ENCODE measurements around the gene MORC1. TPM values are rescaled to one million over a fixed set of nuclear protein-coding genes. Genes with fewer than 3 reads are reported as not detected.

Gene MORC1
- total RNA-seq, 2 donors from 2014 or later = not detected

- Histone ChIP-seq H3K36me3 (no peaks in the 10 kb centered on the region), H3K9me3 (no peaks in the 10 kb centered on the region), H3K27me3 (no peaks in the 10 kb centered on the region), H3K4me1 (no peaks in the 10 kb centered on the region), H3K27ac (no peak overlapping the region), H3K4me3 (no peak overlapping the region)
- DNase-seq (ENCODE audit: low spot score) = no peak
- TF ChIP-seq CTCF (IDR thresholded peaks at IDR 0.05) = no peak
Observed at GRCh38 chr3:109116031-109116430, 1.9 kb downstream of the MORC1 start.

- no peak for DNase-seq (ENCODE audit: low spot score)
- Histone ChIP-seq H3K27ac (no peak overlapping the region), H3K9me3 (no peaks in the 10 kb centered on the region), H3K4me1 (no peaks in the 10 kb centered on the region), H3K27me3 (no peaks in the 10 kb centered on the region), H3K4me3 (no peak overlapping the region), H3K36me3 (no peaks in the 10 kb centered on the region)
- TF ChIP-seq CTCF (IDR thresholded peaks at IDR 0.05) = no peak
Observed at GRCh38 chr3:109115451-109115850, 2.5 kb downstream of the MORC1 start.

GRCh38 chr3:109114746-109115145 lies 3.2 kb downstream of the MORC1 start:
- Histone ChIP-seq H3K4me1 (no peaks in the 10 kb centered on the region), H3K27me3 (no peaks in the 10 kb centered on the region), H3K9me3 (no peaks in the 10 kb centered on the region), H3K4me3 (no peak overlapping the region), H3K27ac (no peak overlapping the region), H3K36me3 (no peaks in the 10 kb centered on the region)
- DNase-seq (ENCODE audit: low spot score) = no peak
- no peak for TF ChIP-seq CTCF (IDR thresholded peaks at IDR 0.05)

GRCh38 chr3:109112946-109113760 lies 4.8 kb downstream of the MORC1 start:
- DNase-seq (ENCODE audit: low spot score) = no peak
- no peak overlapping the region for H3K4me3 ChIP-seq
- H3K36me3 ChIP-seq = no peaks in the 10 kb centered on the region
- H3K27ac ChIP-seq = no peak overlapping the region
- no peaks in the 10 kb centered on the region for H3K27me3 ChIP-seq
- H3K4me1 ChIP-seq = no peaks in the 10 kb centered on the region
- no peak for TF ChIP-seq CTCF (IDR thresholded peaks at IDR 0.05)
- H3K9me3 ChIP-seq = no peaks in the 10 kb centered on the region

GRCh38 chr3:109109574-109109973 lies 8.4 kb downstream of the MORC1 start:
- H3K4me1 ChIP-seq = no peaks in the 10 kb centered on the region
- DNase-seq (ENCODE audit: low spot score) = no peak

More at GRCh38 chr3:109109574-109109973, 8.4 kb downstream of the MORC1 start:
- Histone ChIP-seq H3K27me3 (no peaks in the 10 kb centered on the region), H3K4me3 (no peak overlapping the region), H3K9me3 (no peaks in the 10 kb centered on the region), H3K27ac (no peak overlapping the region), H3K36me3 (no peaks in the 10 kb centered on the region)
- no peak for TF ChIP-seq CTCF (IDR thresholded peaks at IDR 0.05)

Data from right atrium auricular region (tissue), 2 donors.